HCT116 (cell line): ENCODE results near the gene PILRA. TPM values are rescaled to one million over a fixed set of nuclear protein-coding genes. Genes with fewer than 3 reads are reported as not detected.

ENCODE experiments used
- ATAC-seq: fragments of 200-7000 bp; cut with Tn5 transposase; 2 replicates; pipeline ENCODE4 v1.9.1; 2020; ENCODE audit warnings: mild to moderate bottlenecking, moderate library complexity
- BruUV-seq: library from RNA; stranded (reverse); fragments of 400-500 nt; replicated peaks from 2 replicates; lab custom pipeline; 2021; lab: Mats Ljungman, UMichigan
- CTCF ChIA-PET: fragments of 300-600 bp; sonication (Branson Sonifier 250); formaldehyde crosslinking; loops from one replicate; lab custom pipeline; 2021; ENCODE audit warnings: antibody characterized with exemption; lab: Charles Lee
- POLR2A ChIA-PET: fragments of 300-600, 350-600 bp; sonication (Branson Sonifier 250); formaldehyde crosslinking; loops from one replicate; lab custom pipeline; 2021; ENCODE audit warnings: antibody characterized with exemption; lab: Charles Lee
- RAD21 ChIA-PET, 2 experiments: fragments of 300-600 bp; sonication (Branson Sonifier 250); formaldehyde crosslinking; loops; one replicate each; lab custom pipeline; 2023; ENCODE audit warnings: low total read pairs in 2 of 2; ENCODE audit not compliant: uncharacterized antibody in 2 of 2, unreplicated experiment in 2 of 2, low non-redundant PET in 1 of 2; lab: Charles Lee
- DNase-seq: peaks from one replicate; pipeline ENCODE4 v3.0.0-alpha.2; 2010; ENCODE audit warnings: low read depth, low spot score
- H2AFZ ChIP-seq: fragments of 200-600 bp; shearing (Covaris generic), sonication (generic); 2 replicates; pipeline ENCODE4 v1.6.1; 2017; ENCODE audit warnings: low read depth, mixed run types, mixed read lengths, antibody characterized with exemption, low read length; ENCODE audit not compliant: poor library complexity, severe bottlenecking
- H3K27ac ChIP-seq: 2 replicates; pipeline ENCODE4 v1.5.1; 2012; ENCODE audit warnings: low read depth, low read length
- H3K27me3 ChIP-seq: fragments of 200-600 bp; sonication (generic); 2 replicates; pipeline ENCODE4 v1.6.1; 2016; ENCODE audit warnings: mixed run types, low read length, mixed read lengths; ENCODE audit not compliant: insufficient read depth
- H3K36me3 ChIP-seq, 2 experiments: fragments of 200-500 bp in 1 of 2; fragments of 200-600 bp in 1 of 2; sonication (Bioruptor generic) in 1 of 2; sonication (generic) in 1 of 2; 2 replicates each; pipeline versions ENCODE4 v1.5.1 to v1.6.1; 2014 to 2016; ENCODE audit warnings: low read length in 2 of 2, inconsistent platforms in 1 of 2, mixed read lengths in 1 of 2, mixed run types in 1 of 2; ENCODE audit not compliant: insufficient read depth in 2 of 2, control insufficient read depth in 1 of 2
- H3K4me1 ChIP-seq, 2 experiments: fragments of 200-600 bp in 1 of 2; sonication (generic) in 1 of 2; 2 replicates each; pipeline versions ENCODE4 v1.5.1 to v1.6.1; 2012 to 2017; ENCODE audit warnings: low read length in 2 of 2, inconsistent platforms in 1 of 2, mild to moderate bottlenecking in 1 of 2, mixed read lengths in 1 of 2, mixed run types in 1 of 2, moderate library complexity in 1 of 2; ENCODE audit not compliant: insufficient read depth in 2 of 2, control insufficient read depth in 1 of 2
- H3K4me2 ChIP-seq: fragments of 200-600 bp; sonication (generic); 2 replicates; pipeline ENCODE4 v1.6.1; 2017; ENCODE audit warnings: mixed run types, low read length, mixed read lengths
- H3K4me3 ChIP-seq, 2 experiments: fragments of 200-600 bp in 1 of 2; sonication (generic) in 1 of 2; replicated peaks in 1 of 2; 2 replicates each; pipeline ENCODE4 v1.5.1; 2011 to 2016; ENCODE audit warnings: low read length in 2 of 2, control low read depth in 1 of 2, low read depth in 1 of 2, mild to moderate bottlenecking in 1 of 2, mixed read lengths in 1 of 2, mixed run types in 1 of 2
- H3K79me2 ChIP-seq: fragments of 200-600 bp; sonication (generic); 2 replicates; pipeline ENCODE4 v1.6.1; 2017; ENCODE audit warnings: mild to moderate bottlenecking, mixed run types, low read length, moderate library complexity, mixed read lengths; ENCODE audit not compliant: insufficient read depth
- H3K9ac ChIP-seq: fragments of 200-600 bp; sonication (generic); 2 replicates; pipeline ENCODE4 v1.6.1; 2016; ENCODE audit warnings: low read length, mixed read lengths
- H3K9me2 ChIP-seq: fragments of 200-600 bp; sonication (generic), shearing (Covaris generic); 2 replicates; pipeline ENCODE4 v1.6.1; 2017; ENCODE audit warnings: mixed run types, mild to moderate bottlenecking, moderate library complexity; ENCODE audit not compliant: insufficient read depth
- H3K9me3 ChIP-seq, 2 experiments: fragments of 200-500 bp in 1 of 2; fragments of 200-600 bp in 1 of 2; sonication (Bioruptor generic) in 1 of 2; sonication (generic) in 1 of 2; 2 replicates each; pipeline ENCODE4 v1.6.1; 2014 to 2017; ENCODE audit warnings: low read length in 2 of 2, mixed read lengths in 2 of 2, inconsistent platforms in 1 of 2, low read depth in 1 of 2, mild to moderate bottlenecking in 1 of 2, mixed run types in 1 of 2, moderate library complexity in 1 of 2; ENCODE audit not compliant: control insufficient read depth in 1 of 2, insufficient read depth in 1 of 2
- H4K20me1 ChIP-seq: fragments of 200-600 bp; sonication (generic), shearing (Covaris generic); 2 replicates; pipeline ENCODE4 v1.6.1; 2017; ENCODE audit warnings: mixed run types, mild to moderate bottlenecking, moderate library complexity; ENCODE audit not compliant: insufficient read depth
- ATF3 ChIP-seq: IDR thresholded peaks from 2 replicates; pipeline ENCODE4 v1.6.1; 2012
- CEBPB ChIP-seq: IDR thresholded peaks from 2 replicates; pipeline ENCODE4 v1.6.1; 2012; ENCODE audit warnings: low read depth
- EGR1 ChIP-seq: IDR thresholded peaks from 2 replicates; pipeline ENCODE4 v1.6.1; 2012; ENCODE audit warnings: low read depth
- EZH2 ChIP-seq: fragments of 200-600 bp; sonication (generic); IDR thresholded peaks from 2 replicates; pipeline ENCODE4 v1.6.1; 2017; ENCODE audit warnings: antibody characterized with exemption, mixed run types
- EZH2phosphoT487 ChIP-seq: fragments of 200-600 bp; IDR thresholded peaks from 2 replicates; pipeline ENCODE4 v1.6.1; 2018; ENCODE audit warnings: antibody characterized with exemption, borderline replicate concordance
- FOSL1 ChIP-seq: IDR thresholded peaks from 2 replicates; pipeline ENCODE4 v1.6.1; 2012; ENCODE audit warnings: low read depth
- JUND ChIP-seq: IDR thresholded peaks from 2 replicates; pipeline ENCODE4 v1.6.1; 2012
- MAX ChIP-seq: IDR thresholded peaks from 2 replicates; pipeline ENCODE4 v1.6.1; 2012
- POLR2A ChIP-seq: IDR thresholded peaks from 2 replicates; pipeline ENCODE4 v1.7.0; 2011; ENCODE audit warnings: borderline replicate concordance; ENCODE audit not compliant: insufficient read depth, insufficient read length; ENCODE audit errors: extremely low read depth
- POLR2AphosphoS5 ChIP-seq: IDR thresholded peaks from 2 replicates; pipeline ENCODE4 v1.6.1; 2011; ENCODE audit warnings: mild to moderate bottlenecking, low read depth, low read length, moderate library complexity
- RAD21 ChIP-seq: IDR thresholded peaks from 2 replicates; pipeline ENCODE4 v1.6.1; 2012; ENCODE audit warnings: low read depth, mild to moderate bottlenecking
- REST ChIP-seq: IDR thresholded peaks from 2 replicates; pipeline ENCODE4 v1.6.1; 2012; ENCODE audit warnings: low read depth
- SP1 ChIP-seq: IDR thresholded peaks from 2 replicates; pipeline ENCODE4 v1.6.1; 2012; ENCODE audit warnings: low read depth
- SRF ChIP-seq: IDR thresholded peaks from 2 replicates; pipeline ENCODE4 v1.6.1; 2012; ENCODE audit warnings: low read depth
- TCF7L2 ChIP-seq: IDR thresholded peaks from 2 replicates; pipeline ENCODE4 v1.7.0; 2011; ENCODE audit warnings: borderline replicate concordance, inconsistent platforms; ENCODE audit not compliant: insufficient read depth, insufficient read length; ENCODE audit errors: extremely low read depth
- YY1 ChIP-seq: IDR thresholded peaks from 2 replicates; pipeline ENCODE4 v1.6.1; 2011; ENCODE audit warnings: low read length, low read depth, moderate library complexity, mild to moderate bottlenecking; ENCODE audit not compliant: insufficient replicate concordance; ENCODE audit errors: extremely low read depth
- ZBTB33 ChIP-seq: IDR thresholded peaks from 2 replicates; pipeline ENCODE4 v1.6.1; 2011; ENCODE audit warnings: mild to moderate bottlenecking, low read length, moderate library complexity; ENCODE audit not compliant: insufficient replicate concordance; ENCODE audit errors: extremely low read depth
- ZFX ChIP-seq: fragments of 450-650 bp; IDR thresholded peaks from 2 replicates; pipeline ENCODE4 v1.6.1; 2017
- ZNF274 ChIP-seq: fragments of 200-500 bp; sonication (Bioruptor generic); IDR thresholded peaks from 2 replicates; pipeline ENCODE4 v1.6.1; 2014; ENCODE audit warnings: mild to moderate bottlenecking, low read depth, low read length, inconsistent platforms
- intact Hi-C: fragments of 100-400 bp; cut with micrococcal nuclease; formaldehyde crosslinking; loops from 2 replicates; pipeline ENCODE4 v1.10.0; 2022
- total RNA-seq: library from RNA; stranded (reverse); gene quantifications from one replicate; pipeline ENCODE4 v1.2.1, GENCODE V29; 2021; ENCODE audit not compliant: unreplicated experiment

The PILRA gene
- total RNA-seq, 1 experiment from 2014 or later: 1.8 TPM

- Histone ChIP-seq H3K9me3 (no peaks in the 10 kb centered on the region), H4K20me1 (no peaks in the 10 kb centered on the region), H3K9me2 (no peaks in the 10 kb centered on the region), H3K36me3 (peaks cover 47 to 64% of the 10 kb centered on the region in 2 experiments), H2AFZ (no peak overlapping the region), H3K27ac (no peak overlapping the region), H3K9ac (no peak overlapping the region), H3K4me2 (no peak overlapping the region), H3K4me3 (no peak overlapping the region), H3K27me3 (no peaks in the 10 kb centered on the region), H3K4me1 (no peaks in the 10 kb centered on the region), H3K79me2 (peaks cover 5% of the 10 kb centered on the region; the same call in 1 of the 2 replicates)
- DNase-seq: no peak
- intact Hi-C loops: no loop called here
- ChIA-PET POLR2A (no interaction called here), CTCF (no interaction called here), RAD21 (no interaction called here)
- ATAC-seq: no peak
- no TSS peak for BruUV-seq
- TF ChIP-seq EGR1 (no peak), YY1 (no peak), FOSL1 (no peak), REST (no peak), POLR2A (no peak), SRF (no peak), ATF3 (no peak), POLR2AphosphoS5 (no peak), RAD21 (no peak), EZH2 (no peak), JUND (no peak), CEBPB (no peak), MAX (no peak), ZFX (no peak), EZH2phosphoT487 (no peak), TCF7L2 (no peak), SP1 (no peak), ZNF274 (no peak), ZBTB33 (no peak)
These were observed 16.1 kb upstream of the PILRA start for GRCh38 chr7:100357131-100357561.
